Right renal cortex interstitium (tissue), 3 donors: ENCODE results near the gene AASDH. TPM values are rescaled to one million over a fixed set of nuclear protein-coding genes. Genes with fewer than 3 reads are reported as not detected.

Source experiments
- DNase-seq, 3 donors: peaks; one replicate each; pipeline ENCODE4 v3.0.0-alpha.2; 2013; ENCODE audit warnings: low read depth in 3 of 3, low spot score in 2 of 3
- polyA plus RNA-seq, 3 donors: library from polyadenylated mRNA; unstranded; fragments of 120-200 nt; gene quantifications; one replicate each; pipeline ENCODE4 v1.2.1, GENCODE V29; 2013; ENCODE audit not compliant: insufficient read length in 3 of 3

The AASDH gene
- polyA plus RNA-seq, 3 donors = 25.3 to 30.9 (median 25.3) TPM

DNA sequence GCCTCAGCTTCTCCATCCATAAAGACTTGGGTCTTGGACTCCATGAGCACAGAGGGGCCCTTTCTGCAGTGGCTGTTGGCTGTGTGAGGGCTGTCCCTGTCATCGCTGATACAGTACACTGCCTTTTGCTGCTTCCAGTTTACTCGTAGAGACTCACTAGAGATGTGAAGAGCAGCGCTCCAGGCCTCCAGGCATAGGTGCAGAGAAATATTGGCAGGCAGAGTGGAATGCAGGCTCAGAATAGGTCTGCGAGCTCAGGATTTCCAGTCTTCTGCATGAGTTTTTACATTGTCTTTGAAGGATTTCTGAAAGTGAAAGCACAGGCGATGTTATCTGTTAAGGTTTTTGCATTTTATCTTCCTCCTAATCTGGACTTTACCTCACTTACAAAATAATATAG, 97.4 kb downstream of the AASDH start:
- no peak for DNase-seq

DNA sequence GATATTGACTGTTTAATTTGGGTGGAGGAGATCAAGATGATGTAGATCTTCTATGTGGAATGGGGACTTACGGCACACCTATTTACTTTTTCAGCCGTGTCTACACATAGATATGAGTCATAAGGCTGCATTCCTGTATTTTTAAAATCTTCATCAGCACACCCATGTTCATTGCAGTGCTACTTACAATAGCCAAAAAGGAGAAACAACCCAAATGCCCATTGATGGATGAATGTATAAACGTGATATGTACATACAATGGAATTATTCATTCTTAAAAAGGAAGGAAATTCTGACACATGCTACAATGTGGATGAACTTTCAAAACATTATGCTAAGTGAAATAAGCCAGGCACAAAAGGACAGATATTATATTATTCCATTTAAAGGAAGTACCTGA, 98.6 kb downstream of the AASDH start:
- no peak for DNase-seq

Other genes starting within 250 kb of the AASDH start
- 10 to 100 TPM; 27.2 to 29.5 (median 28.3) TPM for gene PPAT, start 48.1 kb upstream of the AASDH start, polyA plus RNA-seq
- gene PAICS, start 48.8 kb upstream of the AASDH start, polyA plus RNA-seq = 100 to 1,000 TPM; 126 to 136 (median 135) TPM
- 100 to 1,000 TPM; 132 to 144 (median 137) TPM for gene SRP72, start 80.1 kb upstream of the AASDH start, polyA plus RNA-seq
- 1 to 10 TPM in 2 of 3 donors, under 1 TPM in 1; 0.24 to 1.9 (median 1.5) TPM for gene ARL9, start 118.3 kb upstream of the AASDH start, polyA plus RNA-seq